ENCODE results near the gene CCDC121. TPM values are rescaled to one million over a fixed set of nuclear protein-coding genes. Genes with fewer than 3 reads are reported as not detected.

CCDC121 gene
- total RNA-seq, 1 donor from 2014 or later = 4.9 TPM

DNA sequence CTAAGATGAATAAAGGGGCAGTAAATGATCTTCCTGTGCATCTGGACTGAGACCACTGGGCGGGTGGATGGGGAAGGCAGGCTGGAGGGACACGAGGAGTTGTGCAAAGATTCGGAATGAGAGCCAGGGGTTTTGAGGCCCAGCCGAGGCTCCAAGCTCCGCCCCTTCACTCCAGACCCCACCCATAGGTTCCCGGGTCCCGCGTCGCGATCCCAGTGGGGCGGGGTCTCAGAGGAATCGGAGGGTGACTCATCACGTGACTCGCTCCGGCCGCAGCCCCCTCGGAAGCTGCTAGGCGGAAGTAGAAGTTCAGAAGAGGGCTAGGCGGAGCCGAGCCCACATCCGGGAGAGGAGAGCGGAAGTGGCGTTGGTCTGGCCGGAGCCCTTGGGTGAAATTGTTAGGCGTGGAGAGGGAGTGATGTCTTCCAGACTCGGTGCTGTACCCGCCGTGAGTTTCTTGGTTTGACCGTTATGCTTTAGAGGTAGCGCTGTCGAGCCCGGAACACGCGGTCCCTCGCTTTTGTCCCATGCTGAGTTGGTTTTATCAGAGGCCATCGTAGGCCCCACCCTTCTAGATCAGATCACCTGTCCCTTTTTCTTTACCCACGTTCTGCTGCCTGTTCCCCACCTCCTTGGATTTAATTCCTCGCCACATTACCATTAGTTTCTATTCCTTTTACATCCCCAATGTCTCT, 46.0 kb downstream of the CCDC121 start, which contains the start of gene ZNF512:
ZNF512 (plus strand) TSS at position 348 of the 695 bp plus-strand sequence; CDS start at position 419, 71 bp downstream.
- Mint-ChIP-seq H3K4me3 (peak within 1 kb of the TSS; percentile 87), H3K27me3 (ENCODE audit: low read depth) (peaks cover 6% of the 10 kb centered on the region), H3K27ac (peak within 1 kb of the TSS; percentile 92), H3K36me3 (peaks cover 15% of the 10 kb centered on the region), H3K9me3 (peaks cover 34% of the 10 kb centered on the region), H3K4me1 (peaks cover 25% of the 10 kb centered on the region)
- TF ChIP-seq, protein P1, sequence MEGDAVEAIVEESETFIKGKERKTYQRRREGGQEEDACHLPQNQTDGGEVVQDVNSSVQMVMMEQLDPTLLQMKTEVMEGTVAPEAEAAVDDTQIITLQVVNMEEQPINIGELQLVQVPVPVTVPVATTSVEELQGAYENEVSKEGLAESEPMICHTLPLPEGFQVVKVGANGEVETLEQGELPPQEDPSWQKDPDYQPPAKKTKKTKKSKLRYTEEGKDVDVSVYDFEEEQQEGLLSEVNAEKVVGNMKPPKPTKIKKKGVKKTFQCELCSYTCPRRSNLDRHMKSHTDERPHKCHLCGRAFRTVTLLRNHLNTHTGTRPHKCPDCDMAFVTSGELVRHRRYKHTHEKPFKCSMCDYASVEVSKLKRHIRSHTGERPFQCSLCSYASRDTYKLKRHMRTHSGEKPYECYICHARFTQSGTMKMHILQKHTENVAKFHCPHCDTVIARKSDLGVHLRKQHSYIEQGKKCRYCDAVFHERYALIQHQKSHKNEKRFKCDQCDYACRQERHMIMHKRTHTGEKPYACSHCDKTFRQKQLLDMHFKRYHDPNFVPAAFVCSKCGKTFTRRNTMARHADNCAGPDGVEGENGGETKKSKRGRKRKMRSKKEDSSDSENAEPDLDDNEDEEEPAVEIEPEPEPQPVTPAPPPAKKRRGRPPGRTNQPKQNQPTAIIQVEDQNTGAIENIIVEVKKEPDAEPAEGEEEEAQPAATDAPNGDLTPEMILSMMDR (IDR thresholded peaks at IDR 0.05; ENCODE audit: unreplicated experiment) = peak; percentile 15
- peak; percentile 84 to 87 for DNase-seq (ENCODE audit: low spot score in 2 of 2, unreplicated experiment in 2 of 2)

DNA sequence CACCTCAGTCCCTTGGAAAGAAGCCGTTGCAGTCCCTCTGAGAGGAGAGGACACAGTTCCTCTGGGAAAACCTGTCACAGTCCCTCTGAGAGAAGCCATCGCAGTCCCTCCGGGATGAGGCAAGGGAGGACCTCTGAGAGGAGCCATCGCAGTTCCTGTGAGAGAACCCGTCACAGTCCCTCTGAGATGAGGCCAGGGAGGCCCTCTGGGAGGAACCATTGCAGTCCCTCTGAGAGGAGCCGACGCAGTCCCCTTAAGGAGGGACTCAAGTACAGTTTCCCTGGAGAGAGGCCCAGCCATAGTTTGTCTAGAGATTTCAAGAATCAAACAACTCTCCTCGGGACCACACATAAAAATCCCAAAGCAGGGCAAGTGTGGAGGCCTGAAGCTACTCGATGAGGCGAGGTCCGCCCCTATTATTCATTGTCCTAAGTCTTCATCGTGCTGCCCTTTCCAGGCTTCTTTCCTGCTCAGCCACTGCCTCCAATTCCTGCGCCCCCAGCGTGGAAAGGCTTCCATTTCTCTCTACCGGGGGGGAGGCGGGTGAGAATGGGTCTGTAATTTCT, 46.6 kb downstream of the CCDC121 start:
- Mint-ChIP-seq H3K4me1 (peaks cover 25% of the 10 kb centered on the region), H3K27me3 (ENCODE audit: low read depth) (peaks cover 6% of the 10 kb centered on the region), H3K4me3 (peak overlapping the region; percentile 87), H3K36me3 (peaks cover 21% of the 10 kb centered on the region), H3K27ac (peak overlapping the region; percentile 92), H3K9me3 (peaks cover 39% of the 10 kb centered on the region)
- DNase-seq (ENCODE audit: low spot score in 2 of 2, unreplicated experiment in 2 of 2) = no peak
- TF ChIP-seq, protein P1 (IDR thresholded peaks at IDR 0.05; ENCODE audit: unreplicated experiment) = no peak

DNA sequence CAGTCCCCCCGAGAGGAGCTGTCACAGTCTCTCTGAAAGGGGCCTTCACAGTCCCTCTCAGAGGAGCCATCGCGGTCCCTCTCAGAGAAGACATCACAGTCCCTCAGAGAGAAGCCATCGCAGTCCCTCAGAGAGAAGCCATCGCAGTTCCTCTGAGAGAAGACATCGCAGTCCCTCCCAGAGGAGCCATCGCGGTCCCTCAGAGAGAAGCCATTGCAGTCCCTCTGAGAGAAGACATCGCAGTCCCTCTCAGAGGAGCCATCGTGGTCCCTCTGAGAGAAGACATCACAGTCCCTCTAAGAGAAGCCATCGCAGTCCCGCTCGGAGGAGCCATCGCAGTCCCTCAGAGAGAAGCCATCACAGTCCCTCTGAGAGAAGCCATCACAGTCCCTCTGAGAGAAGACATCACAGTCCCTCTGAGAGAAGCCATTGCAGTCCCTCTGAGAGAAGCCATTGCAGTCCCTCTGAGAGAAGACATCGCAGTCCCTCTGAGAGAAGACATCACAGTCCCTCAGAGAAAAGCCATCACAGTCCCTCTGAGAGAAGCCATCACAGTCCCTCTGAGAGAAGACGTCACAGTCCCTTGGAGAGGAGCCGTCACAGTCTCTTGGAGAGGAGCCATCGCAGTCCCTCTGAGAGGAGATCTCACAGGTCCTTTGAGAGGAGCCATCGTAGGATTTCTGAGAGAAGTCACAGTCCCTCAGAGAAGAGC, 47.2 kb downstream of the CCDC121 start:
- no peak for DNase-seq (ENCODE audit: low spot score in 2 of 2, unreplicated experiment in 2 of 2)
- Mint-ChIP-seq H3K36me3 (peaks cover 17% of the 10 kb centered on the region), H3K27me3 (ENCODE audit: low read depth) (peaks cover 6% of the 10 kb centered on the region), H3K9me3 (peaks cover 45% of the 10 kb centered on the region), H3K4me1 (peaks cover 25% of the 10 kb centered on the region), H3K27ac (no peak overlapping the region), H3K4me3 (peak overlapping the region; percentile 87)
- TF ChIP-seq, protein P1 (IDR thresholded peaks at IDR 0.05; ENCODE audit: unreplicated experiment) = no peak

Other genes with a start within 250 kb of the CCDC121 start
- gene ZNF513, start 248.3 kb downstream of the CCDC121 start, total RNA-seq = 25.0 to 25.7 TPM (median 25.1 TPM) in 3 replicates
- gene PPM1G, start 219.4 kb downstream of the CCDC121 start, total RNA-seq = 60.0 to 63.7 TPM (median 62.4 TPM) in 3 replicates
- gene NRBP1, start 200.4 kb downstream of the CCDC121 start, total RNA-seq = 126 to 130 TPM (median 129 TPM) in 3 replicates
- gene KRTCAP3, start 186.6 kb downstream of the CCDC121 start, total RNA-seq = 24.5 to 26.1 TPM (median 25.5 TPM) in 3 replicates
- 60.6 to 68.0 TPM (median 63.0 TPM) in 3 replicates for gene IFT172, start 139.3 kb downstream of the CCDC121 start, total RNA-seq
- 8.1 to 8.4 TPM (median 8.4 TPM) in 3 replicates for gene FNDC4, start 133.8 kb downstream of the CCDC121 start, total RNA-seq
- gene GCKR, start 132.2 kb downstream of the CCDC121 start, total RNA-seq = not detected in 3 replicates
- 65.6 to 75.1 TPM (median 72.8 TPM) in 3 replicates for gene ZNF512, start 46.0 kb downstream of the CCDC121 start, total RNA-seq
- gene GPN1, start within 50 bp of the CCDC121 start, total RNA-seq = 32.4 to 36.7 TPM (median 36.3 TPM) in 3 replicates
- 40.6 to 42.6 TPM (median 41.2 TPM) in 3 replicates for gene SUPT7L, start 34.6 kb upstream of the CCDC121 start, total RNA-seq
- 18.8 to 20.0 TPM (median 19.1 TPM) in 3 replicates for gene SLC4A1AP, start 34.9 kb upstream of the CCDC121 start, total RNA-seq
- 48.3 to 54.5 TPM (median 54.4 TPM) in 3 replicates for gene MRPL33, start 142.7 kb upstream of the CCDC121 start, total RNA-seq